Effector memory CD4-positive, alpha-beta T cell (primary cell): Measurements from ENCODE around the gene ALDH7A1.

Experiments used
- DNase-seq, 3 donors: peaks; one replicate each; pipeline ENCODE4 v3.0.0-alpha.2; 2020
- H3K27ac ChIP-seq: 2 replicates; pipeline ENCODE4 v1.7.0; 2013; ENCODE audit warnings: mild to moderate bottlenecking, low read length, moderate library complexity; ENCODE audit not compliant: insufficient read depth, poor library complexity, severe bottlenecking
- H3K27me3 ChIP-seq: replicated peaks from 2 replicates; pipeline ENCODE4 v1.7.0; 2013; ENCODE audit warnings: mild to moderate bottlenecking, low read length; ENCODE audit not compliant: insufficient read depth, control insufficient read depth, poor library complexity, severe bottlenecking
- H3K36me3 ChIP-seq: 2 replicates; pipeline ENCODE4 v1.7.0; 2013; ENCODE audit warnings: mild to moderate bottlenecking, low read length, moderate library complexity; ENCODE audit not compliant: control insufficient read depth, insufficient read depth
- H3K4me1 ChIP-seq: 2 replicates; pipeline ENCODE4 v1.7.0; 2013; ENCODE audit warnings: low read length, mild to moderate bottlenecking; ENCODE audit not compliant: control insufficient read depth, insufficient read depth, poor library complexity, severe bottlenecking
- H3K4me3 ChIP-seq: 2 replicates; pipeline ENCODE4 v1.7.0; 2013; ENCODE audit warnings: low read length, low read depth, mild to moderate bottlenecking; ENCODE audit not compliant: insufficient read depth, poor library complexity, severe bottlenecking
- H3K9me3 ChIP-seq: 2 replicates; pipeline ENCODE4 v1.7.0; 2013; ENCODE audit warnings: mild to moderate bottlenecking, low read length, moderate library complexity; ENCODE audit not compliant: control insufficient read depth
- total RNA-seq, 3 donors: gene quantifications; one replicate each; lab custom pipeline; 2026; lab: John Stamatoyannopoulos, UW

Gene ALDH7A1
- total RNA-seq, result 0.44 to 1.4 (median 0.86) reads per million in 3 donors

DNA sequence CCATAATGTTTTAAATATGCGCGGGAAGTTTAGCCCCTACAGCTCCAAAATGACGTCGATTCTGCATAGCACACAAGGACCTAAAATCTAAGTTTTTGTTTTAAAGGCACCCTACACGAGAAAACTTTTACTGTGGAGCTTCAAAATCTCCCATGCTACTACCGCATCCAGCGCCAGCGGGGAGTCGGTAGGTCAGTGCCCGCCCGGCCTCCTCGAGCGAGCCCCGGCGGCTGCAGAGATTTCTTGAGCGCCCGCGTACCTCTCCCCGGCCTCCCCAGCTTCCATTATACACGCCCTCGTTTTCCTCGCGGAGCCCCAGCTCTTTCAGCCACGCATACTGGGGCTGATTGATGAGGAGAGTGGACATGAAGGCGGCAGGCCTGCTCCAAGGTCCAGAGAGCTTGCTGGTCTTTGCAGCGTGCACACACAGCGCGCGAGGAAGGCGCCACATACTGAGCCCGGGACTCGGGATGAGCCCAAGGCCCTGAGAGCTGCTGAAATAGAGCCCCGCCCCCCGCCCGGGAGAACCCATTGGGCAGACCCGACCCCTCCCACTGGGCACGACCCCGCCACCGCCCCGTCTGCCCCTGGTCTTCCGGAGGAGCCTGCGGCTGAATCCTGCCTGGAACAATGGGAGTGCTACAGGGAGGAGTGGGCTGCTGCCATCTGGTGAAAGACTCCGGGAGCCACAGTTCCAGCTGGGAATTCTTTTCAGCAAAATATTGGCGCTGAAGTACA, at the start of gene ALDH7A1:
TSS of gene ALDH7A1 (minus strand) at position 472 of the 738 bp plus-strand sequence. CDS start at position 451, 21 bp downstream.
- peak within 1 kb of the TSS; percentile 62 for H3K4me3 ChIP-seq
- H3K27me3 ChIP-seq, result no peaks in the 10 kb centered on the region
- H3K36me3 ChIP-seq, result no peaks in the 10 kb centered on the region
- DNase-seq, result peak in 1 of 3 donors; percentile 16
- no peak within 1 kb of the TSS for H3K27ac ChIP-seq
- H3K9me3 ChIP-seq, result no peaks in the 10 kb centered on the region
- peaks cover 3% of the 10 kb centered on the region for H3K4me1 ChIP-seq

DNA sequence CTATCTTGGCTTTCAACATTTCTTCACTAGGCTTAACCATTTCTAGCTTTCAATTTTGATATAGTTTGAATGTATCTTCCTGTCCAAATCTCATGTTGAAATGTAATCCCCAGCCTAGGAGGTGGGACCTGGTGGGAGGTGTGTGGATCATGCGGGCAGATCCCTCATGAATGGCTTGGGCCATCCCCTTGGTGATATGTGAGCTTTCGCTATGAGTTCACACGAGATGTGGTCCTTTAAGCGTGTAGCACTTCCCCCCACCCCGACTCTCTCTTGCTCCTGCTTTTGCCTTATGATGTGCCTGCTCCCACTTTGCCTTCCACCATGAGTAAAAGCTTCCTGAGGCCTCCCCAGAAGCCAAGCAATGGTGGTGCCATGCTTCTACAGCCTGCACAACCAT, 46.4 kb upstream of the ALDH7A1 start:
- Histone ChIP-seq H3K36me3 (no peaks in the 10 kb centered on the region), H3K27ac (no peak overlapping the region), H3K4me3 (no peak overlapping the region), H3K4me1 (no peaks in the 10 kb centered on the region), H3K27me3 (no peaks in the 10 kb centered on the region), H3K9me3 (no peaks in the 10 kb centered on the region)
- no peak for DNase-seq

- Histone ChIP-seq H3K4me3 (no peak overlapping the region), H3K4me1 (no peaks in the 10 kb centered on the region), H3K9me3 (no peaks in the 10 kb centered on the region), H3K27me3 (no peaks in the 10 kb centered on the region), H3K36me3 (no peaks in the 10 kb centered on the region), H3K27ac (no peak overlapping the region)
- no peak for DNase-seq
Observed at GRCh38 chr5:126640866-126641265, 45.8 kb upstream of the ALDH7A1 start.

DNA sequence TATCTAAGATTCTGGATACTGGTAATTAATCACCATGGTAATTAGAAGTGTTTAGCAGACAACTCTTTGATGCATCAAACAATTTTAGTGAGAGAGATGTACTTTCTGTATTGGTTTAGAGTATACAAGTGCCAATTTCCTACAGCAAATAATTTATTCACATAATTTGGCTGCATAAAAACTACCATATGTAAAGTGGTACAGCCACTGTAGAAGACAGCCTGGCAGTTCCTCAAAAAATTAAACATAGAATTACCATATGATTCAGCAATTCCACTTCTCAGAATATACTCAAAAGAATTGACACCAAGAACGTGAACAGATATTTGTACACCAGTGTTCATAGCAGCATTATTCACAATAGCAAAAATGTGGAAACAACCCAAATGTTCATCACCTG, 41.9 kb upstream of the ALDH7A1 start:
- Histone ChIP-seq H3K27me3 (no peaks in the 10 kb centered on the region), H3K36me3 (no peaks in the 10 kb centered on the region), H3K27ac (no peak overlapping the region), H3K4me3 (no peak overlapping the region), H3K9me3 (no peaks in the 10 kb centered on the region), H3K4me1 (no peaks in the 10 kb centered on the region)
- DNase-seq, result no peak

GRCh38 chr5:126635585-126635984, 40.6 kb upstream of the ALDH7A1 start:
- Histone ChIP-seq H3K4me3 (no peak overlapping the region), H3K9me3 (no peaks in the 10 kb centered on the region), H3K36me3 (no peaks in the 10 kb centered on the region), H3K27me3 (no peaks in the 10 kb centered on the region), H3K4me1 (no peaks in the 10 kb centered on the region), H3K27ac (no peak overlapping the region)
- no peak for DNase-seq

- Histone ChIP-seq H3K9me3 (no peaks in the 10 kb centered on the region), H3K27ac (no peak overlapping the region), H3K4me3 (no peak overlapping the region), H3K27me3 (no peaks in the 10 kb centered on the region), H3K4me1 (no peaks in the 10 kb centered on the region), H3K36me3 (no peaks in the 10 kb centered on the region)
- no peak for DNase-seq
Observed at GRCh38 chr5:126633552-126633951, 38.5 kb upstream of the ALDH7A1 start.

DNA sequence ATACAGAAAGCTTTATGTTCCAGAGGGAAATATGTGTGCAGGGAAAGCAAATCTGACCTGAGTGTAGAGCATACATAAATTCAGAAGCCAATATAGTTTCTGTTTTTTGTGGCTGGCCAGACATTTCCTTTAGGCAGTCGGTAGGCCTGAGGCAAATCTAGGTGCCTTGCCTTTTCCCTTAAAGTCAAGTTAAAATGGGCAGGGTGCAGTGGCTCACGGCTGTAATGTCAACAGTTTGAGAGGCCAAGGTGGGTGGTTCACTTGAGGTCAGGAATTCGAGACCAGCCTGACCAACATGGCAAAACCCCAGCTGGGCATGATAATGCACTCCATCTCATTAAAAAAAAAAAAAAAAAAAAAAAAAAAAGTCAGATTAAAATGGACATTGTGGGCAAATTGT, 36.9 kb upstream of the ALDH7A1 start:
- H3K9me3 ChIP-seq, result no peaks in the 10 kb centered on the region
- H3K36me3 ChIP-seq, result no peaks in the 10 kb centered on the region
- H3K4me3 ChIP-seq, result no peak overlapping the region
- no peak overlapping the region for H3K27ac ChIP-seq
- no peak for DNase-seq
- H3K27me3 ChIP-seq, result no peaks in the 10 kb centered on the region
- H3K4me1 ChIP-seq, result no peaks in the 10 kb centered on the region

- Histone ChIP-seq H3K36me3 (peaks cover 17% of the 10 kb centered on the region), H3K27ac (no peak overlapping the region), H3K9me3 (no peaks in the 10 kb centered on the region), H3K27me3 (no peaks in the 10 kb centered on the region), H3K4me1 (no peaks in the 10 kb centered on the region), H3K4me3 (no peak overlapping the region)
- no peak for DNase-seq
Observed at GRCh38 chr5:126628102-126628501, 33.1 kb upstream of the ALDH7A1 start.

DNA sequence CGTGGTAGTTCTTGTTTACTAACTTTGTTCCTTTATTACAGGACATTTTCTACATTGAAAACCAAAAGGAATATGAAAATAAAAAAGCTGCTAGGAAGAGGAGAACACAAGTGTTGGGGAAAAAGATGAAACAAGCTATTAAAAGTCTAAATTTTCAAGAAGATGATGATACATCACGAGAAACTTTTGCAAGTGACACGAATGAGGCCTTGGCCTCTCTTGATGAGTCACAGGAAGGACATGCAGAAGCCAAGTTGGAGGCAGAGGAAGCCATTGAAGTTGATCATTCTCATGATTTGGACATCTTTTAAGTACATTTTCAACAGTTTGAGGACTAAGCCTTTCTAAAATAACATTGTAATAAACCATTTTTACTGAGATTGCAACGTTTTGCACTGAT, 29.5 kb upstream of the ALDH7A1 start:
- H3K36me3 ChIP-seq, result peaks cover 28% of the 10 kb centered on the region
- H3K27ac ChIP-seq, result no peak overlapping the region
- no peak for DNase-seq

DNA sequence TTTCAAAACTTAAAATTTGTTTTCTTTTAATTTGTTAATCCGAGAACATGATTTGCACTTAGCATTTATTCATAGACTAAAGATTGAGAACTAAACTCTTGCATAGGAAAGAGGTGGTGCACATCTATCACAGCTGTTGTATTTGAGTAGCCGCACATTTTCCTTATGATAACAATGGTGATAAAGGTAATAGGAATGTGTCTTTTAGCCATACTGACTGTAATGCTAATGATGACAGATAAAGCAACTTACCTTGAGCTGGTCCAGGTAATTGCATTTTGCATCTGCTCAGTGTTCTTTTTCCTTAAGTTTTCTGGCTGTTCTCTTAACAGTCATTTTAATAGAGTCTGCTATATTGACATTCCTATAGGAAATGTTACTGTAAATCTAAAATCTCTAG, 24.8 kb upstream of the ALDH7A1 start:
- Histone ChIP-seq H3K36me3 (peaks cover 34% of the 10 kb centered on the region), H3K4me3 (no peak overlapping the region), H3K9me3 (no peaks in the 10 kb centered on the region), H3K27me3 (no peaks in the 10 kb centered on the region), H3K27ac (no peak overlapping the region), H3K4me1 (no peaks in the 10 kb centered on the region)
- DNase-seq, result no peak

More for the DNA sequence above, 29.5 kb upstream of the ALDH7A1 start:
- no peak overlapping the region for H3K4me3 ChIP-seq
- H3K27me3 ChIP-seq, result no peaks in the 10 kb centered on the region
- H3K9me3 ChIP-seq, result no peaks in the 10 kb centered on the region
- H3K4me1 ChIP-seq, result no peaks in the 10 kb centered on the region
